HG02610 (cell line): ENCODE data around the gene MTA1.

ENCODE experiments used
- ATAC-seq: cut with Tn5 transposase; IDR thresholded peaks from one replicate; pipeline ENCODE4 v1.9.1; 2021; ENCODE audit warnings: mild to moderate bottlenecking, moderate library complexity; ENCODE audit not compliant: unreplicated experiment

MTA1 gene

DNA sequence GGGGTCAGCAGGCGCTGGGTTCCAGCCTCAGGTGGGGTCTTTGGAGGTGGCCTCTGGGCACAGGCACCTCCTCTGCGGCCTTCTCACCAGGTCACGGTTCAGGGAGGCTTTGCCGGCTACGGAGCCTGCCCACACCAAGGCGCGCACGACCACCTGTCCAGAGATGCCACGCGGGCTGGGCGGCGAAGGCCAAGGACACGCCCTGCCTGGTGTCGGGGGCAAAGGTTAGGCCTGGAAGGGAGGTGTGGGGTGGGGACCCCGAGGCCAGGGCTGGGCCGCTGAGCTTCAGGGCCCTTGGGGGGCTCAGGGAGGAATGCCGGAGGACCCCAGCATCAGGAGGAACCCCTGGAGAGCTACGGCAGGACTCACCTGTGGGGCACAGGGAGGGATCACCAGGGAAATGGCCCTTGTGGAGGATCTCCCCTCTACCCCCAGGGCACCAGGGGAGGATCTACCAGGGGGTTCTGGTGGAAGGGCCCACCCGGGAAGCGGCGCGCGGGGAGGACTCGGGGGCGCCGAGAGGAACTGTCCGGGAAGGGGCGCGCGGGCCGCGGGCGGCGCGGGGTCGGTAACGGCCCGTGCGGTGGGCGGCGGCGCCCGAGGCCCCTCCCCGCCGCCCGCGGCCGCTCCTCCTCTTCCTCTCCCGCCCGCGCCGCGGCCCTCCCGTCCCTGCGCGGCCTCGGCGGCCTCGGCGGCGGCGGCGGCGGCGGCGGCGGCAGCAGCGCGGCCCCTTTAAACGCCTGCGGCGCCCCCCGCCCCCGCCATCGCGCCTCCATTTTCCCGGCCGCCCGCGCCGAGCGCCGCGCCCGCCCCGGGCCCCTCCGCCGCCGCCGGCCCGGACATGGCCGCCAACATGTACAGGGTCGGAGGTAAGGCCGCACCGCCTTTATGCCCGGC, at the start of gene MTA1:
Gene MTA1, plus strand, starts transcription at position 633 of the 897 bp plus-strand sequence. Its CDS starts 209 bp downstream, at position 842.
- ATAC-seq, result peak; percentile 52

DNA sequence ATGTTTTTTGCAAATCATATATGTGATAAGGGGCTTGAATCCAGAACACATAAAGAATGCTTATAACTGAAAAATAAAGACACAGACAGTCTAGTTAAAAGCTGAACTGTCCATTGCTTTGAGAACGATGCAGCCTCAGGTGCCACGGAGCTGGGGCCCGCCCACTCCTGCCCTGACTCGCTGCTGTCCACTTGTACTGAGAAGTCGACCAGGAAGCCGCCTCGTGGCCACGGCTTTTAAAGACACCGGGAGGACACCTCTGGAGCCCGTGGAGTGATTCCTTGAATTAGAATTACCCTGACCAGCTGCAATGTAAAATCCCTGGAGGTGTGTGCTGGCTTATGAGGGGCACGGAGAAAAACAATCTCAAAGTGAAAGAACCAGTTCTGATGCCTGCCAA, 45.2 kb upstream of the MTA1 start:
- no peak for ATAC-seq

GRCh38 chr14:105375635-105376057, 44.0 kb upstream of the MTA1 start:
- no peak for ATAC-seq

DNA sequence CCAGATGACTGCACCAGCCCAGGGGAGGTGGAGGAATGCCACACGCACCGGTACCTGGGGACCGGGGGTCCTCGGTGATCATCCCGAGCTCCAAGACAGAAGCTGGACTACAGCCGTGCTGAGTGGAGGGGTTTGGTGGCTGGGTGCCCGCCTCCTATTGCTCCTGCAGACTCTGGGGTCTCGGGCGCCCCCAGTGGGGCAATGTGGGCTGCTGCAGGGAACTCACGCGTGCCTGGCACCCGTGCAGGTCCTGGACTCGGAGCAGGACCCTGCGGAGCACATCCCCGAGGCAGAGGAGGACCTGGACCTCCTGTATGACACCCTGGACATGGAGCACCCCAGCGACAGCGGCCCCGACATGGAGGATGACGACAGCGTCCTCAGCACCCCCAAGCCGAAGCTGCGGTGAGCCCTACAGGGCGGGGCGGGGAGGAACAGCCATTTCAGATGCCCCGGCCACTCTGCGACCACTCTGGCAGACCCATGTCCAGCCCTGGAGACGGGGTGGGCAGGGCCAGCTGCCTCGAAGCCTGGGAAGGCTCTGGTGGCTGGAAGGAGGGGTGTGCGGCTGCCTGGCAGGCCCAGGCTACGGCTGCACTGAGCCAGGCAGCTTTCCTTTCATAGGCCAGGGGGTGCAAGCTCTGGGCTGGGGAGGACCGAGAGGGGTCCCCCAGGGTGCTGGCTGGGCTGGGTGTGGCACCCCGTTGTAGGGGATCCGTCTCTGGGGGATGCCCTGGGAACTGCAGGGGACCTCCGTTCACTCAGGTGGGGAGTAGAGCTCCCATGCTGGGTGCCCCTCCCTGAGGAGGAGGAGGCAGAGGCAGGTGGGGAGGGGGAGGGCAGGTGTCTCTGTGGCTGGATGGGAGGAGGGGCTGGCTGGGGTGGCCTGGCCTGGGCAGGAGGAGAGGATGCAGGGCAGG, 42.8 kb upstream of the MTA1 start:
- no peak for ATAC-seq

GRCh38 chr14:105377555-105378182, 42.0 kb upstream of the MTA1 start:
- ATAC-seq, result no peak

- no peak for ATAC-seq
These were observed 41.4 kb upstream of the MTA1 start for GRCh38 chr14:105378199-105378598.

GRCh38 chr14:105378873-105379685, 40.5 kb upstream of the MTA1 start:
- ATAC-seq, result no peak

DNA sequence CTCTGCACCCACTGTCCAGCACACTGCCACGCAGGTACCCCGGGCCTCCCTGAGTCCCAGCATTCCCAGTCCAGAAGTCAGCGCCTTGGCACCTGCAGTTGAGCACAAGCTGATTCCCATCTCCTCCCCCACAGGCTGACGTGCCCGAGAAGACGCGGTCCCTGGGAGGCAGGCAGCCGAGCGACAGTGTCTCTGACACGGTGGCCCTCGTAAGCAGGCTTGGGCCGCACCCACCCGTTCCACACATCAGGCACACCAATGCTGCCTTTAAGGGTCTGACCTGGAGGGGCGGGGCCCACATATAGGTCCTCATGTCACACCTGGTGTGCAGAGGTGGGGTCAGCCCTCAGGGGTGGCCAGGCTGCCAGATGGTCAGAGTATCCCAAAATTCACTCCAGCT, 39.7 kb upstream of the MTA1 start:
- no peak for ATAC-seq

DNA sequence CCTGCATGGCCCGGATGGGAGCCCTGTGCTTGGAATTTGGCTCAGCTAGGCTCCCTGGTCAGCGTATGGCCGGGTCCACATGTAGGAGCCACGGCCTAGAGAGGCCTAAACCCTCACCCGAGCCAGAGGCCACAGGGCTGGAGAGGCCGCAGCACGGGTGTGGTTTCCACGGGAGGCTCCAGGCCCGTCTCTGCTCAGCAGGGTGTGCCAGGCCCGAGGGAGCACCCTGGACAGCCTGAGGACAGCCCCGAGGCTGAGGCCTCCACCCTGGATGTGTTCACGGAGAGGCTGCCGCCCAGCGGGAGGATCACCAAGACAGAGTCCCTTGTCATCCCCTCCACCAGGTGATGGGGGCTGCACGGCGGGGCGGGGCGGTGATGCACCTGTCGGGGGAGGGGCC, 38.9 kb upstream of the MTA1 start:
- ATAC-seq, result no peak

DNA sequence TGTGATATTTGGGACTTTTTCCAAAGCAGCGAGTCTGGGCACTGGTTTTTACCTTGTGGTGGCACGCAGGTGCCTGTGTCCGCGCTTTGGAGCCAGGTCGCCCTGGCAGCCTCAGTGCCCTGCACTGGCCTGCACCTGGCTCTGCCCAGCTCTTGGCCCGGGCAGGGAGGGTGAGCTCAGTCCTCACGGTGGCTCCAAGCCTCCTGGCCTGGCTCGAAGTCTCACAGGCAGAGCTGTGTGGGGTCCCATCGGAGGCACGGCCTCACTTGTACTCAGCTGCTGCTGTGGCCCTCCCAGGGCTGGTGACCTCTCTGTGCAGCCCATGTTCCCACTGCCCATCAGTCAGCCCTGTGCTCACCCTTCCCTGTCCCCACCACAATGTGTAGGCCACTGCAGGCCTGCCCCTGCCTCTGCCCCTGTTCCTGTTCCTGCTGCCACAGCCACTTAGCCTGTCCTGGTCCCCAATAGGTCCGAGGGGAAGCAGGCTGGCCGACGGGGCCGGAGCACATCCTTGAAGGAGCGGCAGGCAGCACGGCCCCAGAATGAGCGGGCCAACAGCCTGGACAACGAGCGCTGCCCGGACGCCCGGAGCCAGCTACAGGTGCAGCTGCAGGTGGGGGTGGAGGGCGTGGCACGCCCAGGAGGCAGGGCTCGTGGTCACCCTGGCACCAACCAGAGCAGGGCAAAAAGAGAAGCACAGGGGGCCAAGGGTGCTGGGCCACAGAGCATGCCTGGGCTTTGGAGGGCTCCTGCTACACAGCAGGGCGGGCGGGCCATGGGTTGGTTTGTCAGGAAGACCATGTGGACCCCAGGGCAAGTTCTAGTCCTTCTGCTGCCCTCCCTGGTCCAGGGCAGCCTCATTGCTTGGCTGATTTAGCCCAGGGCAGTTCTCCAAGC, 37.9 kb upstream of the MTA1 start:
- no peak for ATAC-seq

- ATAC-seq, result no peak
These were observed 37.1 kb upstream of the MTA1 start for GRCh38 chr14:105382343-105383082.

- ATAC-seq, result no peak
These were observed 36.4 kb upstream of the MTA1 start for GRCh38 chr14:105383083-105383730.

DNA sequence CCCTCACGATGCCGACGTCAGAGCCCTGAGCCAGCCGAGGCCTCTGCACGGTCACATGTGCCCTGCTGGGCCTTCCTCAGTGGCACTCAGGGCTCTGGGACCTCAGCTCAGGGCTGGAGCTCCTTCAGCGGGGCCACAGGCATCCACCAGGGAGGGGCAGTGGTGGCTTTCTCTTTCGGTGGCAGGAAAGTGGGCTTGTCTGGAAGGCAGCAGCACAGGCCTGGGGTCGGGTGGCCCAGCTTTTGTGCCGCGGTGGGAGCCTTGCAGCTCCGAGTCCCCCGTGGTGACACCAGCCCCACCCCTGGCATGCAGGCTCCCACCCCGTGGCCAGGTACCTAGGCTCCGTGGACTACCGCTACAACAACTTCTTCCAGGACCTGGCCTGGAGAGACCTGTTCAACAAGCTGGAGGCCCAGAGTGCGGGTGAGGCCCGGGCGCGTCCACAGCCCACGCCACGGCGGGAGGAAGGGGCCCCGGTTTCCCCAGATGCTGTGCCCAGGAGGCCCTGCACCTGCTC, 35.5 kb upstream of the MTA1 start:
- no peak for ATAC-seq

DNA sequence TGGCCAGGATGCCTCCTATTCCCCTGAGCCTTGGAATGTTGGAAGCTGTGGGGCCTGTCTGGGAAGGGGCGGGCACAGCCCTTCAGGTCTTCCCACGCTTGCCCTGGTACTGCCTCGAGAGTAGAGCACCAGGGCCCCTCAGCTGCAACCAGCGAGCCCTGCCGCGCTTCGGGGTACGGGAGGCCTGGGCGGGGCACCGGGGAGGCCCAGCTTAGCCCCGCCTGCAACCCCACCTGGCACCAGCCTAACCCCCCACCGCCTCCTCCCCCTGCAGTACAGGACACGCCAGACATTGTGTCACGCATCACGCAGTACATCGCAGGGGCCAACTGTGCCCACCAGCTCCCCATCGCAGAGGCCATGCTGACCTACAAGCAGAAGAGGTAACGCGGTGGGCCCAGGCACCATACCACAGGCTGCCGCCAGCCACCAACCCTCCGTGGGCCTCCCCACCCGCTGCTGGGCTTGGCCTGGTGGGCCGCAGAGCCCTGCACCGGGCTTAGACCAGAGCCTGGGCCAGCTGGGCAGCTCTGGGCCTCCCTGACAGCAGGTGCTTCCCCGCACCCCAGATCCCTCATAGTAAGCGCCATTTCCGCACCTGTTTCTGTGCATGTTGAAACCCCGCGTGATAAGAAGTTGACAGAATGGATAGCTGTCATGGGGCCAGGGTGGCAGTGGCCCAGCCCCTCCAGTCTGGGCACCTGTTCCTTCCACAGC, 34.9 kb upstream of the MTA1 start:
- ATAC-seq, result no peak

DNA sequence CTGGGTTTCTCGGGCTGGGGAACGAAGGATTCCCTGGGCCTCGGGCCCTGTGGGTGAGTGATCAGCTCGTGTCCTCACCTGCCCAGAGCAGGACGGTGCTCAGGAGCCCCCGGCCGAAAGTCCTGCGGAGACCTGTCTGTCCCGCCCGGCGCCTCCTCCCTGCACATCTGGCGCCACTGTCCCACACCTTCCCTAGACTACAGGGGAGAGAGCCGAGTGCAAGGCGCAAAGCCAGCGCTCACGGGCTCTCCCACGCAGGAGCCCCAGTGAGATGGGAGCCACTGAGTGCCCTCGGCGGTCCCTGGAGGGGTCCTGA, 34.3 kb upstream of the MTA1 start:
- ATAC-seq, result no peak

- ATAC-seq, result no peak
These were observed 33.8 kb upstream of the MTA1 start for GRCh38 chr14:105385698-105386365.
